Activated CD4-positive, alpha-beta T cell treated with anti-CD3 and anti-CD28 coated beads for 4 hours (primary cell): Measurements from ENCODE around the gene FAM124B.

ENCODE experiments used
- DNase-seq, 2 donors: peaks; one replicate each; pipeline ENCODE4 v3.0.0-alpha.2; 2020

FAM124B gene

GRCh38 chr2:224333726-224334482 is 68.0 kb downstream of the FAM124B start:
- DNase-seq: no peak

GRCh38 chr2:224331698-224332097 is 70.2 kb downstream of the FAM124B start:
- no peak for DNase-seq

- no peak for DNase-seq
Measured at GRCh38 chr2:224328798-224329197, 73.1 kb downstream of the FAM124B start.
